DMS79 treated with DMSO at 0.1 percent for 48 hours (cell line): ENCODE measurements around the gene NNT.
A peak's percentile ranks its signal among the peaks of the same experiment; 100 is the strongest.
"Not testable (repeated sequence)": the region's sequence is repeated elsewhere in the genome, so short reads cannot be mapped to it uniquely, and the experiment has no call there.

Experiments used
- DNase-seq: peaks from one replicate; lab custom pipeline; 2025; lab: John Stamatoyannopoulos, UW

NNT gene

DNA sequence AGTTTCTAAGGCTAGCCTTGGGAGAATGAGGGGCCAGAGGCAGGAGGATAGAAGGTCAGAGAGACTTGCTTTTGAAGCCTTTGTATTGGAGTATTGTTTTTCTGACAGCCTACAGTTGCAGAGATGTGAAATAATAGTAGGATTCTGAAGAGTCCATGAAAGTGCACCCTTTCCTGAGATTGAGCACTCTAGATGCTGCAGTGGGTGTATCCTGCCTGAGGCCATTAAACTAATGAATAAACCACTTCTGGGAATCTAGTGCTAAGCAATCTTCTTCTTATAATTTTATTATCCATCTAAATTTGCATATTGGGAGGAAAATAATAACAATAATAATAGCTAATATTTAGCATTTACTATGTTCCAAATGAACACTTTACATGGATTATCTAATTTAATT, 19.3 kb upstream of the NNT start:
- no peak for DNase-seq

GRCh38 chr5:43584166-43584699, 18.7 kb upstream of the NNT start:
- DNase-seq, result no peak

DNA sequence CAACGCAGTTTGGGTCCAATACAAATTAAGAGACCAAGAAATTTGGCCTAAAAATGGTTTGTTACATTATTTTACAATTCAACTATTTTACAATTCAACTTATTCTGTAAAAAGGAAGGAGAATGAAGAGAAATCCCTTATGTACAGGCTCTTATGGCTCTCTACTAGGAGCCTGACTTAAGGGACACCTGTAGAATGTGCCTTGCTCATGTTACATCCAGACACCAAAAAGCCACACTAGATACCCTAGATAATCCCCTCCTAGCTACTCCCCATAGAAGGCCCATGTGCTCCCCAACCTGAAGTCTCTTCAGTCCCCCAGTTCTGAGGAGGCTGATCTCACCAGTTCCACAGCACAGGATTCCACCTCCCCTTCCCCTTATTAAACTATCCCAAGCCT, 14.1 kb upstream of the NNT start:
- DNase-seq, result no peak

- no peak for DNase-seq
Measured at GRCh38 chr5:43589310-43589709, 13.7 kb upstream of the NNT start.

- no peak for DNase-seq
Measured at GRCh38 chr5:43590700-43591099, 12.3 kb upstream of the NNT start.

DNA sequence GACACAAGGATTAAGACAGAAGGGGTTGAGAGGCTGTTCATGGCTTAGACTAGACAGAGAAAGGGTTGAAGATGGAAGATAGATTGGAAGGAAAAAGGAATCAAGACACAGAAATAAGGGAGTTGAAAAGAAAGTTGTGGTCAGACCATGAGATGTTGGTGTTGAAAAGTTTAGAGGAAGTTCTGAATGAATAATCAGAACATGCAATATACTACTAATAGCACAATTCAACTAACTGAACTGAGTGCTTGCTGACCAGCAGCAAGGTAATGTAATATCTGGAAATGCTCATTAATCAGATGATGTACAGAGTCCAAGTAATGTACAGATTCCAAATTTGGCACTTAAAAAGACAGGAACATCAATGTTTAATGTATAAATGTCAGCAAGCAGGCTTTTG, 10.6 kb upstream of the NNT start:
- DNase-seq, result no peak

DNA sequence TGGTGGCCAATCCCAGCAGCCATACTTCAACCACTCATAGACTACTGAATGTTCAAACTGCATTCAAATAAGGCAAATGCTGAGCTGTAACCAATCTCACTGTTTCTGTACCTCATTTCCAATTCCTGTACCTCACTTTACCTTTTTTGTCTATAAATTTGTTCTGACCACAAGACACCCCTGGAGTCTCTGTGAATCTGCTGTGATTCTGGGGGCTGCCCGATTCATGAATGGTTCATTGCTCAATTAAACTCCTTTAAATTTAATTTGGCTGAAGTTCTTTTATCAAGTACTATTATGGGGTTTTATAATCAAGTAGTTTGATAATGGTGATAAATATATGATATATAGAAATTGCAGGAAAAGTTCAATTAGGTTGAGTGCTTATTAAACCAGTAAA, 4.1 kb upstream of the NNT start:
- DNase-seq, result not testable (repeated sequence)

GRCh38 chr5:43601454-43602260, 1.3 kb upstream of the NNT start:
- DNase-seq, result peak; percentile 32

DNA sequence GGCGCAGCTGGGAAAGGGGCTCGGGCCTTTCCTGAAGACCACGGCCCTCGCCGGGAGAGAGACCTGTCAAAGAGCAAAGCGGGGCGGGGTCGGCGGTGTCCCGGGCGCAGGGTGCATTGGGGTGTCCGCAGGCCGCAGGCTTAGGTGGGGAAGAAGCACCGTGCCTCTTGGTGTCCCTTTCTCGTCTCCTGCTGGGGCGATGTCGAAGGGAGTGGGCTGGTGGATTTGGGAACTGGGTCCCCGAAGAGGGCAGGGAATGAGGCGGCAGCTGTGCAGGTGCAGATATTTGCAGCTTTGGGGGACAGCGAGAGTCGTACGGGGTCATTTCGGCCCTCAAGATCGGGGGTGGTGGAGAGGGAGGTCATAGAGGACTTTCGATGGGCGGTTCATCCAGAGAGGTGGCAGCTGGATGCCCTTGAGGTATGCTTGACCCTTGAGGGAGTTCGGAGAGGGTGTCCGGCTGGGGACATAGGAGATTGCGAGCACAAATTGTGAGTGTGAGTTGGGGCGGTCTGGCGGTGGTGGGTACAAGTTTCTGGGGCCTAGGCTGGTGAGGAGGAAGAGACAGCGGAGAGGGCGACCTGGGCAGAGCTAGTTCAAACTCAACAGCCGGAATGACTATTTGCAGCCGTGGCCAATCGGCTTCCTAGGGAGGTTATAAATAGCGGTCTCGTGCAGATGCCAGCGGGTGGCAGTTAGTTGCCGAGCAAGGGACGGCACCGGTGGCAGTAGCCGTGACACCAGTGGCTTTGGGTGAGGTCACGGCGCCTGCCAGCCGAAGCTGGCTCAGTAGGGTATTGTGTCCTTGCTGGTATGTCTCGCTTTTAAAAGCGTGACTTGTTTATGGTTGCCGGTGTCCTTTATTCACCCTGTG, 601 bp downstream of the NNT start:
- peak; percentile 83 for DNase-seq

GRCh38 chr5:43604699-43605098, 1.7 kb downstream of the NNT start:
- DNase-seq, result no peak

DNA sequence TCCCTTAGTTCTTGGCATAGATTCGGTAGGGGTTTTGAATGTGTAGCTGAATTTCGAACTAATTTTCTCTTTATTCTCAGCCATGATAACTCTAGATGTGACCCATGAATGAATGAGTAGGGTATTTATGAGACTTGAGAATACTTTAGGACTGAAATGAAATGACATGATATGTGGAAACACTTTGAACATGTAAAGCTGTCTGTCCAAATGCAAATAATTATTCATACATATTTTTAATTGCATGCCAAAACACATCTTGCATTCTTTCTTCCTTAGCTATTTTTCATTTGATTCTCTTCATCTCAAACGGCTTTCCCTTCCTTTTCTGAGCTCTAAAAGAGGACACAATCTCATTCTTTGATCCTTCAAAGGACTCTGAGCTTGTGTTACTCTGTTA, 3.4 kb downstream of the NNT start:
- no peak for DNase-seq

DNA sequence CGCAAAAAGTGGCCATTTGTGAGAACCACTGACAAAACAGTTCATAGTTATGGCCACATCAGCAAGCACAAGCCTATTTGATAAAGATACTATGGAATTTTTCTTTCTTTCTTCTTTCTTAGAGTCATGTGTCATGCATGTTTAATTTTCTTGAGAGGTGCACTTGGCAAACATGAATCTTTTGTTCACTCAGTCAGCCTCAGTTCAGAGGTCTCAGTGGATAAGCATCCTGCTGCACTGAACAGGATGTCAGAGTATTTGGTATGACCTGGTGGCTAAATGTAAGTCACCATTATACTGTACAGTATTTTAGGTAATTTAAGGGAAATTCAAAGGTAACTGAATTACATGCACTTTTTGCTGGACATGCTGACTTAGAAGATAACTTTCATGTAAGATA, 5.4 kb downstream of the NNT start:
- no peak for DNase-seq

GRCh38 chr5:43609752-43610151, 6.8 kb downstream of the NNT start:
- no peak for DNase-seq

DNA sequence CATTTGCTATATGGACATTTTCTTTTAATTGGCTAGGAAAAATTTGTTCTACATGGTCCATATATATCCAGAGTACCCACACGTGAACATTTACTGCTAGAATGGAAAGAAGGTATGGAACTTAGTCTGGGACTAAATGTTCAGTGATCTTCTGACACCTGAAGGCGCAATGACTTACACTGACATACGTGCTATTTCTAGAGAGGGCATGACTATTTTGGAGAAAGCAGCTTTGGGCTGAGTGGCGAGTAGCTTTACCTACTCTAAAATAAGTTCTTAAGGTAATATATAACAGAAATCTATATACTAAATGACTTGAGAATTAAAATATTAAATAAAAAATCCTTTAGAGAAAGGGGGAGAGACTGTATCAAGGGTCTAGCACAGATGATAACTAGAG, 10.4 kb downstream of the NNT start:
- DNase-seq, result no peak

GRCh38 chr5:43615445-43616184, 12.6 kb downstream of the NNT start:
- no peak for DNase-seq

DNA sequence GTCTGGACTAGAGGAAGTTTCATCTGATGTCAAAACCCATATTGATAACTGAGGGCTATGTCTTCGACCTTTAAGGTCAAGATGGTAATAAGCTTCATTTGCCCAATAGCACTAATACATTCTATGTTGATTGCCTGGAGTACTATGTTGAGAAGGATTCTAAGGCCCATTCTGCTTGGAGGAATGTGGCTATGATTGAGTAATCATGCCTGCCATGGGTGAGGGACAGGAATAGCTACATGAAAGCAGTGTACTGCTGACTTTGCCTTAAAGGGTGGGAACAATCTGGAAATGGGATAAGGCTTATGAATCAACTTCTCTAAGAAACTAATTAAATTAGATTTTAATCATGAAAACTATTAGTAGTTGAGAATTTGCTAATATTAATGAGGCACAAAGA, 13.6 kb downstream of the NNT start:
- no peak for DNase-seq

GRCh38 chr5:43619380-43619779, 16.4 kb downstream of the NNT start:
- DNase-seq, result no peak

DNA sequence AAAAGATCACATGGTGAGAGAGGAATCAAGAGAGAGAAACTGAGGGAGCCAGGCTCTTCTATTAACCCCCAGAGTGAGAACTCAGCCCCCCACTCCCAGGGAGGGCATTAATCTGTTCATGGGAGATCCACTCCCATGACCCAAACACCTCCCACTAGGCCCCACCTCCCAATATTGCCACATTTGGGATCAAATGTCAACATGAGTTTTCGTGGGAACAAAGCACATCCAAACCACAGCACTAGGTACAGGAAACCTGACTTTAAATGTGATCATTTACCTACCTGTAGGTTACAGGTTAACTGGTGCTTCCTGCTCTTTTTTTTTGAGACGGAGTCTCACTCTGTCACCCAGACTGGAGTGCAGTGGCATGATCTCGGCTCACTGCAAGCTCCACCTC, 16.9 kb downstream of the NNT start:
- no peak for DNase-seq

- no peak for DNase-seq
Measured at GRCh38 chr5:43620944-43621505, 18.0 kb downstream of the NNT start.

DNA sequence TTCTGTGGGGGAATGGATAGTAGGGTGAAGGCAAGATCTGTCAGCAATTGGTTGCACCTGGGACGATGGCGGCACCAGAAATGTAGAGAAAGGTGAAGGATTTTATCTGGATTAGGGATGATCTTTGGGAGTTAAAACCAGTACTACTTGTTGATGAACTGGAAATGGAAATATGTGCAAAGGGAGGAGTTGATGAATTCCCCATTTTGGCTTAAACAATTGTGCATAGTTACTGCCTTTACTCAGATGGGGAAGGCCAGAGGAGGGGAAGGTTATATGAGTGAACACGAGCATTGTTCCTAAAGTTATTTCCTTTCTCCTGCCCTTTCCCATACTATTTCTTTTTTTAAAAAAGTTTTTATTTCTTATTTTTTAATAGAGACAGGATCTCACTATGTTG, 19.1 kb downstream of the NNT start:
- DNase-seq, result no peak

- DNase-seq, result no peak
Measured at GRCh38 chr5:43623048-43623680, 20.2 kb downstream of the NNT start.

DNA sequence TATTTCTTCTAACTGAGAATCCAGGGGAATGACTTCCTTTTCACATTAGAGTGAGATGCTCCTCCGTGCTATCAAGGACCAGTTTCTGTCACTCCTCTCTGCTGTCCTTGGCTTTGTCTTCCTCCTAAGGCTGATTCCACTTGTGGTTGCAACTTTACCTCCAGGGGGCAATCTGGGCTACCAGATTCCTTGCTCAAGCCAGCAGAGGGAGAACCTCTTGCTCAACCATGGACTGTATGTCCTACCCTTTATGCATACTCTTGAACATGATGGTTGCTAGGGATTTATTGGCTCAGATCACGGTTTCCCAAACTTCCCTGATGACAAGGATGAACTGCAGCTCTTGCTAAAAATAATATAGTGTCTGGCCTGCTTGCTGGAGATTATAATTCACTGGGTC, 24.0 kb downstream of the NNT start:
- no peak for DNase-seq
